Endothelial cell (in vitro differentiated cells): ENCODE data around the gene ZNF521. TPM values are rescaled to one million over a fixed set of nuclear protein-coding genes. Genes with fewer than 3 reads are reported as not detected.

Source experiments
- DNase-seq: peaks from one replicate; pipeline ENCODE4 v3.0.0; 2021; ENCODE audit warnings: low spot score
- H3K27ac Mint-ChIP-seq: one replicate; pipeline ENCODE4 v1.8.0; 2021; ENCODE audit warnings: mixed read lengths, inconsistent platforms; ENCODE audit not compliant: unreplicated experiment
- H3K27me3 Mint-ChIP-seq: one replicate; pipeline ENCODE4 v1.8.0; 2021; ENCODE audit warnings: mild to moderate bottlenecking, moderate library complexity, mixed read lengths, inconsistent platforms; ENCODE audit not compliant: unreplicated experiment
- H3K36me3 Mint-ChIP-seq: one replicate; pipeline ENCODE4 v1.8.0; 2021; ENCODE audit warnings: mild to moderate bottlenecking, low read depth, mixed read lengths, inconsistent platforms; ENCODE audit not compliant: unreplicated experiment
- H3K4me1 Mint-ChIP-seq: one replicate; pipeline ENCODE4 v1.8.0; 2021; ENCODE audit warnings: mild to moderate bottlenecking, mixed read lengths, inconsistent platforms; ENCODE audit not compliant: unreplicated experiment
- H3K4me3 Mint-ChIP-seq: one replicate; pipeline ENCODE4 v1.8.0; 2021; ENCODE audit warnings: mild to moderate bottlenecking, mixed read lengths, inconsistent platforms; ENCODE audit not compliant: unreplicated experiment
- H3K9me3 Mint-ChIP-seq: one replicate; pipeline ENCODE4 v1.8.0; 2021; ENCODE audit warnings: mixed read lengths, inconsistent platforms; ENCODE audit not compliant: unreplicated experiment
- total RNA-seq: library from RNA; stranded (reverse); fragmentation: NEBNext Ultra II Directional; extraction: Animal tissue kit (Norgen Biotek cat#: 25700); gene quantifications from one replicate; pipeline ENCODE4 v1.2.1, GENCODE V29; 2021; ENCODE audit not compliant: unreplicated experiment
- TF ChIP-seq, protein P1 (sequence below): fragments of 200-600 bp; sonication (generic); IDR thresholded peaks from one replicate; pipeline ENCODE4 v1.5.0; 2021; ENCODE audit warnings: antibody characterized with exemption; ENCODE audit not compliant: unreplicated experiment

ZNF521 gene
- total RNA-seq, 1 donor from 2014 or later: 238 TPM

DNA sequence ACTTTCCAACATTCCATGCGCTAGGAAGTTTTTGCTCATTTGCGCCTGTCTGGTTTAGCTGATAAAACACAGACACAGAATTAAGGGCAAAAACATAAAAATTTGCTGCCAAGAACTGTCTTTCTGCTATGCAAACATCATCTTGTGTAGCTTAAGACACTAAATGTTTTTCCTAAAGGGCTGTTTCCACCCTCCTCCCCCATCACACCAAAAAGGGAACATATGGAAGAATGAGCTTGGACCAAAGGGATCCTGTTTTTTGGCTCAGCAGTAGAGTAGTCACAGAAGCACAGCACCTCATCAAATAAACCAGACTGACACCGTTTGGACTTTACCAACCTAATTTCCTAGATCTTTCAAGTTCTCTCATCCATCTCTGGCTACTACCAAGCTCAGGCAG, 210.1 kb downstream of the ZNF521 start:
- Mint-ChIP-seq H3K36me3 (peaks cover 8% of the 10 kb centered on the region), H3K9me3 (no peaks in the 10 kb centered on the region), H3K27me3 (peaks cover 5% of the 10 kb centered on the region), H3K27ac (no peak overlapping the region), H3K4me3 (no peak overlapping the region), H3K4me1 (peaks cover 44% of the 10 kb centered on the region)
- TF ChIP-seq, protein P1, sequence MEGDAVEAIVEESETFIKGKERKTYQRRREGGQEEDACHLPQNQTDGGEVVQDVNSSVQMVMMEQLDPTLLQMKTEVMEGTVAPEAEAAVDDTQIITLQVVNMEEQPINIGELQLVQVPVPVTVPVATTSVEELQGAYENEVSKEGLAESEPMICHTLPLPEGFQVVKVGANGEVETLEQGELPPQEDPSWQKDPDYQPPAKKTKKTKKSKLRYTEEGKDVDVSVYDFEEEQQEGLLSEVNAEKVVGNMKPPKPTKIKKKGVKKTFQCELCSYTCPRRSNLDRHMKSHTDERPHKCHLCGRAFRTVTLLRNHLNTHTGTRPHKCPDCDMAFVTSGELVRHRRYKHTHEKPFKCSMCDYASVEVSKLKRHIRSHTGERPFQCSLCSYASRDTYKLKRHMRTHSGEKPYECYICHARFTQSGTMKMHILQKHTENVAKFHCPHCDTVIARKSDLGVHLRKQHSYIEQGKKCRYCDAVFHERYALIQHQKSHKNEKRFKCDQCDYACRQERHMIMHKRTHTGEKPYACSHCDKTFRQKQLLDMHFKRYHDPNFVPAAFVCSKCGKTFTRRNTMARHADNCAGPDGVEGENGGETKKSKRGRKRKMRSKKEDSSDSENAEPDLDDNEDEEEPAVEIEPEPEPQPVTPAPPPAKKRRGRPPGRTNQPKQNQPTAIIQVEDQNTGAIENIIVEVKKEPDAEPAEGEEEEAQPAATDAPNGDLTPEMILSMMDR: no peak
- DNase-seq: no peak

DNA sequence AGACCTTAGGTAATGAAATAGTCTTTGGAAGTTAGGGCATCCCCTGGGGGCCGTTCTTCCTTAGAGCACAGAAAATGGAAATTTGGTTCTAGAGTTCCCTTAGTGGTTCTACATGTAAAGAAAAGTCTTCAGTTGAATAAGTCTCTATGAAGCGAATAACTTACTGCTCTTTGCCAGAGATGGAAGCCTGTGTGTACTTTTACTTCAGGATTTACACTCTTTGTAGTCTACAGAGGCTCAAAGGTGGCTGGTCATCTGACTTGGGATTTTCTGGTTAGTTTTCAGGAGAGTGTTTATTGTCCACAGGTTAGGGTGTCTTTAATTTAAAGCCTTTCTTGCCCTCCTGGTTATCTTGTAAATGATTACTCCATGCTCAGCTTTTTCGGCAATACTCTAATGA, 210.6 kb downstream of the ZNF521 start:
- Mint-ChIP-seq H3K36me3 (peaks cover 8% of the 10 kb centered on the region), H3K27me3 (peaks cover 6% of the 10 kb centered on the region), H3K4me3 (peak overlapping the region; percentile 43), H3K4me1 (peaks cover 49% of the 10 kb centered on the region), H3K9me3 (no peaks in the 10 kb centered on the region), H3K27ac (no peak overlapping the region)
- DNase-seq: no peak
- TF ChIP-seq, protein P1: no peak

DNA sequence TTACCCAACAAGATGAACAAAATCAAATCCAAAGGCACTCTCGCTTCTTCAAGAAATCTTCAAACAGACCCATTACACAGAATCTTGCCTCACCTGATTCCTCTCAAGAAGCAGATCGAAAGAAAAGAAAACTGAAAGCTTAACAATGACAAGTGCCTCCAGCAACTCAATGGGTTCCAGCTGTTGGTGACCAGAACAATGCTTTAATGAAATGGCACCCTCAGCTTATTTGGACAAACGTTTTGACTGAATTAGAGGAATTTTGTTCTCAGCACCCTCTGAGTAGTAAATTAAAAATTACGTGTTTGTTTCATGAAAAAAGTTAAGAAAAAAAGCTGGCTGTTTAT, 211.0 kb downstream of the ZNF521 start:
- H3K4me1 Mint-ChIP-seq: peaks cover 53% of the 10 kb centered on the region
- peaks cover 6% of the 10 kb centered on the region for H3K27me3 Mint-ChIP-seq
- H3K4me3 Mint-ChIP-seq: no peak overlapping the region
- H3K9me3 Mint-ChIP-seq: no peaks in the 10 kb centered on the region
- H3K36me3 Mint-ChIP-seq: peaks cover 8% of the 10 kb centered on the region
- DNase-seq: no peak
- no peak overlapping the region for H3K27ac Mint-ChIP-seq
- TF ChIP-seq, protein P1: no peak

DNA sequence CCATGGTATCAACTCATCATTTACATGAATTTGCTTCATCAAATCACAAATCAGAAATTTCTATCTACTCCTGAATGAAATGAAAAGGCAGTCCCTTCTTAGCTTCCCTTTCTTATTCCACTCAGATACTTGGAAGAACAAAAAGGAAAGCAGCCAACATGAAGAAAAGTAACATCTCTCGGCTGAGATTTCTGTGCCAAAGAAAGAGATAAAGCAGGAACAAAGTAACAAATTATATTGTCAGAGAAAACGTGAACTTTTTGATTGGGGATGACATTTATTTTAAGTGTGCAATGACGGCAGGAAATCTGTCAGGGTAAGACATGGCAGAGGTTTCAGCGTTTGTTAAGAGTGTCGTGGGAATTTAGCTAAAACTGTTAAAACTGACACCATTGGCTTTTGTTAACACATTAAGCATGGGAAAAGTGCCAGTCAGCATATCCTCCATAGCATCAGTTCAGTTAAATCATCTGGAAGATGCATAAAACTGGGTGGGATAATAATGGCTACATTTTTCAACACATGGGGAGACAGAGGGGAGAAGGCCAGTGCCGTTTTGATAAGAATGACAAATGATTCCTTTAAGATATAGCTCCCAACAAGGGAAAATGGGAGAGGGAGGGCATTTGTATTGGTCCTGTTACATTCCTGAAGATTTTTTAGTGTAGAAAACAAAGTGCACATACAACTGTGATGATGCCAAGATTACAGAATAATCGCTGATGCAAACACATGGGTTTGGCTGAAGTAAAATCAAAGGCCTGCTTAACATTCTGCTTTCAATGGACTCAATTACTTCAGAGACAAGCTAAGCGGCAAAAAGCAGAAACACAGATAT, 211.6 kb downstream of the ZNF521 start:
- TF ChIP-seq, protein P1: no peak
- H3K27ac Mint-ChIP-seq: no peak overlapping the region
- DNase-seq: no peak
- no peaks in the 10 kb centered on the region for H3K9me3 Mint-ChIP-seq
- peaks cover 6% of the 10 kb centered on the region for H3K27me3 Mint-ChIP-seq
- peaks cover 8% of the 10 kb centered on the region for H3K36me3 Mint-ChIP-seq
- peaks cover 56% of the 10 kb centered on the region for H3K4me1 Mint-ChIP-seq
- peak overlapping the region; percentile 17 for H3K4me3 Mint-ChIP-seq

DNA sequence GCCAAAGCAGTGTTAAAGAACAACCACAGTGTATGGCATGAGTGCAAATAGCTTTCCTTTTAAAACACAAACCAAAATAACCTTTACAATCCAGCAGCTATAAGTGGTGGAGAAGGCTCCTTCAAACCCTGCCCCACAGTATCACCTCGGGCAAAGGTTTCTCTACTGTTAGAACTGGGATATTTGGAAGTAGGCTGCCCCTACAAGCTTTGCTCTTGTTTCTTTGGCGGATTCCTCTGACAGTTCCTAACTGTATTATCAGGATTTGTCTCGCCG, 214.8 kb downstream of the ZNF521 start:
- DNase-seq: no peak
- Mint-ChIP-seq H3K9me3 (no peaks in the 10 kb centered on the region), H3K4me3 (no peak overlapping the region), H3K4me1 (peaks cover 75% of the 10 kb centered on the region), H3K36me3 (peaks cover 13% of the 10 kb centered on the region), H3K27ac (peak overlapping the region; percentile 45), H3K27me3 (peaks cover 6% of the 10 kb centered on the region)
- TF ChIP-seq, protein P1: no peak
